Keratinocyte (primary cell): ENCODE data around the gene NLRP1. TPM values are rescaled to one million over a fixed set of nuclear protein-coding genes. Genes with fewer than 3 reads are reported as not detected.

Source experiments
- DNase-seq: peaks from one replicate; pipeline ENCODE4 v3.0.0-alpha.2; 2011; ENCODE audit warnings: low read depth, missing footprints, low spot score
- FAIRE-seq: peaks from 2 replicates; lab custom pipeline; 2011; peaks lifted over from hg19 to GRCh38; lab: Jason Lieb, UNC
- H2AFZ ChIP-seq: 2 replicates; pipeline ENCODE4 v1.6.0; 2012; ENCODE audit warnings: low read length, control low read depth, inconsistent platforms; ENCODE audit not compliant: control insufficient read depth
- H3K27ac ChIP-seq: 2 replicates; pipeline ENCODE4 v1.5.1; 2011; ENCODE audit warnings: low read length; ENCODE audit not compliant: control insufficient read depth, insufficient read depth
- H3K27me3 ChIP-seq: 3 replicates; pipeline ENCODE4 v1.6.0; 2011; ENCODE audit warnings: low read length; ENCODE audit not compliant: control insufficient read depth, insufficient read depth; ENCODE audit errors: extremely low read depth
- H3K36me3 ChIP-seq, 2 experiments: 2 replicates in 1 of 2; 3 replicates in 1 of 2; pipeline ENCODE4 v1.5.1; 2011; ENCODE audit warnings: low read length in 2 of 2, mild to moderate bottlenecking in 1 of 2; ENCODE audit not compliant: control insufficient read depth in 2 of 2, insufficient read depth in 2 of 2; ENCODE audit errors: extremely low read depth in 1 of 2
- H3K4me1 ChIP-seq: 3 replicates; pipeline ENCODE4 v1.5.1; 2011; ENCODE audit warnings: low read length; ENCODE audit not compliant: control insufficient read depth, insufficient read depth; ENCODE audit errors: extremely low read depth
- H3K4me2 ChIP-seq: 3 replicates; pipeline ENCODE4 v1.6.0; 2011; ENCODE audit warnings: low read depth, low read length; ENCODE audit not compliant: control insufficient read depth, insufficient read depth; ENCODE audit errors: extremely low read depth
- H3K4me3 ChIP-seq, 3 experiments: fragments of 200-600 bp in 1 of 3; sonication (generic) in 1 of 3; 2 replicates in 2 of 3; 3 replicates in 1 of 3; pipeline ENCODE4 v1.5.1; 2011 to 2016; ENCODE audit warnings: low read length in 3 of 3, mild to moderate bottlenecking in 3 of 3, control low read depth in 2 of 3, inconsistent platforms in 1 of 3, low read depth in 1 of 3, mixed read lengths in 1 of 3, mixed run types in 1 of 3, moderate library complexity in 1 of 3; ENCODE audit not compliant: control insufficient read depth in 2 of 3, insufficient read depth in 2 of 3; ENCODE audit errors: extremely low read depth in 1 of 3
- H3K79me2 ChIP-seq: 2 replicates; pipeline ENCODE4 v1.6.0; 2012; ENCODE audit warnings: low read length; ENCODE audit not compliant: control insufficient read depth, insufficient read depth
- H3K9ac ChIP-seq: 3 replicates; pipeline ENCODE4 v1.6.0; 2011; ENCODE audit warnings: low read length; ENCODE audit not compliant: control insufficient read depth, insufficient read depth; ENCODE audit errors: extremely low read depth
- H3K9me1 ChIP-seq: 3 replicates; pipeline ENCODE4 v1.6.0; 2011; ENCODE audit warnings: low read length; ENCODE audit not compliant: control insufficient read depth, insufficient read depth; ENCODE audit errors: extremely low read depth
- H3K9me3 ChIP-seq: 2 replicates; pipeline ENCODE4 v1.5.1; 2012; ENCODE audit warnings: low read depth, low read length; ENCODE audit not compliant: control insufficient read depth
- H4K20me1 ChIP-seq: 3 replicates; pipeline ENCODE4 v1.6.0; 2011; ENCODE audit warnings: low read length; ENCODE audit not compliant: control insufficient read depth, insufficient read depth; ENCODE audit errors: extremely low read depth
- EZH2 ChIP-seq: IDR thresholded peaks from one replicate; pipeline ENCODE4 v1.6.1; 2012; ENCODE audit warnings: inconsistent platforms, mild to moderate bottlenecking, low read length, moderate library complexity
- dilution Hi-C: fragments of 300-500 bp; cut with MboI; formaldehyde crosslinking; loops from one replicate; pipeline ENCODE4 v1.7.0; 2020; ENCODE audit warnings: low sequenced_read_pairs; ENCODE audit not compliant: extremely low pct_ligation_motif_present
- polyA plus RNA-seq, 5 experiments: library from polyadenylated mRNA; depleted of rRNA in 3 of 5; stranded (reverse) in 3 of 5; stranded (forward) in 1 of 5; unstranded in 1 of 5; fragments of >200 nt; gene quantifications; 1 replicate in 1 of 5; 2 replicates in 3 of 5; 3 replicates in 1 of 5; pipeline versions ENCODE4 v1.2.1 to v1.2.3, GENCODE V29; 2011 to 2012; ENCODE audit warnings: missing spikeins in 2 of 5, low read depth in 1 of 5, low replicate concordance in 1 of 5
- TF ChIP-seq, protein P1 (sequence below), 3 experiments: IDR thresholded peaks in 1 of 3; conservative IDR thresholded peaks in 1 of 3; optimal IDR thresholded peaks in 1 of 3; 2 replicates in 2 of 3; 3 replicates in 1 of 3; pipeline versions ENCODE3 to v1.5.1; 2011; ENCODE audit warnings: low read length in 3 of 3, mild to moderate bottlenecking in 3 of 3, moderate library complexity in 2 of 3, control low read depth in 1 of 3, inconsistent platforms in 1 of 3; ENCODE audit not compliant: insufficient read depth in 2 of 3; ENCODE audit errors: extremely low read depth in 1 of 3

Gene NLRP1
- polyA plus RNA-seq, 1 donor (not counting 4 experiments of a cell fraction or from before 2014, with no cell fraction given), result 20.1 TPM

DNA sequence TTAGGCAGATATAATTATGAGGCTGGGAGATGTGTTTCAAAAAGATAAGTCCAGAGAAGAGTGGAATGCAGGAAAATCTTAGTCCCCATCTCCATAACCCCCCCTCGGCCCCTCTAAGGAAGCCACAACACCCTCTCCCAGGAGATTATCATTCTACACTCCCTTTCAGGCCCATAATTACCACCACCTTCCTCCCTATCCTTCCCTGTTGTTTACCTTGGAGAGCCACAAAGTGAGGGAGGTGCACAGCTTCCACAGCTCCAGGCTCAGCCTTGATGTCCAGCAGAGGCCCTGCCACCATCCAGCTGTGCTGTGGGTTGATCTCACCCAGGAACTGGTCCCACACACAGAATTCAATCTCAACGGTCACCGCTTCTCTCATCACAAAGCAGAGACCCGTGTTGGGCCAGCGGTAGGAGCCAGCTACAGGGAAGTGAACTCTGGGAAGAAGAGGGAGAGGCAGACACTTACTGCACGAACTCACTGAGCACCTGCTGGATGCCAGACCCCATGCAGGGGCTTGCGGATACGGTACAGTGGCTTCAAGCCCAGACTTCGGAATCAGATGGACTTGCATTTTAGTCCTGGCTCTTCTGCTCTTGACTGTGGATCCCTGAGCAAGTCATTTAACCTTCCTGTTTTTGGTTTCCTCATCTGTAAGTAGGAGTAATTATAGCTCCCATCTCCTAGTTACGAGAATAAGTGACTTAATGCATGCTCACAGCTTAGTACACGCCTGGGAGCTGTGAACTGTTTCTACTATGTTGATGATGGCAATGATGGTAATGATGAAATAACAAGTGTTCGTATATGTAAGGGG is 53.8 kb downstream of the NLRP1 start:
- H4K20me1 ChIP-seq, result no peaks in the 10 kb centered on the region
- peaks cover 12% of the 10 kb centered on the region for H3K4me1 ChIP-seq
- no peak overlapping the region for H2AFZ ChIP-seq
- H3K9me1 ChIP-seq, result peaks cover 2% of the 10 kb centered on the region
- H3K27me3 ChIP-seq, result no peaks in the 10 kb centered on the region
- H3K27ac ChIP-seq, result no peak overlapping the region
- no peak for FAIRE-seq
- no peaks in the 10 kb centered on the region for H3K79me2 ChIP-seq
- dilution Hi-C loops, result no loop called here
- no peak overlapping the region for H3K9ac ChIP-seq
- no peak overlapping the region for H3K4me3 ChIP-seq
- DNase-seq, result no peak
- TF ChIP-seq, protein P1, sequence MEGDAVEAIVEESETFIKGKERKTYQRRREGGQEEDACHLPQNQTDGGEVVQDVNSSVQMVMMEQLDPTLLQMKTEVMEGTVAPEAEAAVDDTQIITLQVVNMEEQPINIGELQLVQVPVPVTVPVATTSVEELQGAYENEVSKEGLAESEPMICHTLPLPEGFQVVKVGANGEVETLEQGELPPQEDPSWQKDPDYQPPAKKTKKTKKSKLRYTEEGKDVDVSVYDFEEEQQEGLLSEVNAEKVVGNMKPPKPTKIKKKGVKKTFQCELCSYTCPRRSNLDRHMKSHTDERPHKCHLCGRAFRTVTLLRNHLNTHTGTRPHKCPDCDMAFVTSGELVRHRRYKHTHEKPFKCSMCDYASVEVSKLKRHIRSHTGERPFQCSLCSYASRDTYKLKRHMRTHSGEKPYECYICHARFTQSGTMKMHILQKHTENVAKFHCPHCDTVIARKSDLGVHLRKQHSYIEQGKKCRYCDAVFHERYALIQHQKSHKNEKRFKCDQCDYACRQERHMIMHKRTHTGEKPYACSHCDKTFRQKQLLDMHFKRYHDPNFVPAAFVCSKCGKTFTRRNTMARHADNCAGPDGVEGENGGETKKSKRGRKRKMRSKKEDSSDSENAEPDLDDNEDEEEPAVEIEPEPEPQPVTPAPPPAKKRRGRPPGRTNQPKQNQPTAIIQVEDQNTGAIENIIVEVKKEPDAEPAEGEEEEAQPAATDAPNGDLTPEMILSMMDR (optimal IDR thresholded peaks at IDR 0.05 in 1 of 3, IDR thresholded peaks at IDR 0.05 in 1 of 3, conservative IDR thresholded peaks at IDR 0.05 in 1 of 3; ENCODE audit: extremely low read depth in 1 of 3, insufficient read depth in 2 of 3, low read length in 3 of 3), result no peak
- no peak for TF ChIP-seq EZH2
- H3K4me2 ChIP-seq, result no peak overlapping the region
- peaks cover 41 to 49% of the 10 kb centered on the region in 2 experiments for H3K36me3 ChIP-seq
- no peaks in the 10 kb centered on the region for H3K9me3 ChIP-seq

GRCh38 chr17:5527601-5528250 is 56.6 kb downstream of the NLRP1 start:
- no peak for FAIRE-seq
- Histone ChIP-seq H3K27me3 (no peaks in the 10 kb centered on the region), H3K79me2 (no peaks in the 10 kb centered on the region), H3K9me3 (no peaks in the 10 kb centered on the region), H3K27ac (peak overlapping the region; percentile 4), H3K9me1 (peaks cover 2% of the 10 kb centered on the region), H3K4me1 (peaks cover 12% of the 10 kb centered on the region), H3K4me3 (no peak overlapping the region), H3K4me2 (no peak overlapping the region), H3K36me3 (peaks cover 43 to 60% of the 10 kb centered on the region in 2 experiments), H3K9ac (no peak overlapping the region), H2AFZ (no peak overlapping the region), H4K20me1 (no peaks in the 10 kb centered on the region)
- DNase-seq, result no peak
- dilution Hi-C loops, result no loop called here
- TF ChIP-seq, protein P1 (optimal IDR thresholded peaks at IDR 0.05 in 1 of 3, IDR thresholded peaks at IDR 0.05 in 1 of 3, conservative IDR thresholded peaks at IDR 0.05 in 1 of 3; ENCODE audit: extremely low read depth in 1 of 3, insufficient read depth in 2 of 3, low read length in 3 of 3), result no peak
- no peak for TF ChIP-seq EZH2
